ENCODE data around the gene SMARCAD1. TPM values are rescaled to one million over a fixed set of nuclear protein-coding genes. Genes with fewer than 3 reads are reported as not detected.

The SMARCAD1 gene, protein sequence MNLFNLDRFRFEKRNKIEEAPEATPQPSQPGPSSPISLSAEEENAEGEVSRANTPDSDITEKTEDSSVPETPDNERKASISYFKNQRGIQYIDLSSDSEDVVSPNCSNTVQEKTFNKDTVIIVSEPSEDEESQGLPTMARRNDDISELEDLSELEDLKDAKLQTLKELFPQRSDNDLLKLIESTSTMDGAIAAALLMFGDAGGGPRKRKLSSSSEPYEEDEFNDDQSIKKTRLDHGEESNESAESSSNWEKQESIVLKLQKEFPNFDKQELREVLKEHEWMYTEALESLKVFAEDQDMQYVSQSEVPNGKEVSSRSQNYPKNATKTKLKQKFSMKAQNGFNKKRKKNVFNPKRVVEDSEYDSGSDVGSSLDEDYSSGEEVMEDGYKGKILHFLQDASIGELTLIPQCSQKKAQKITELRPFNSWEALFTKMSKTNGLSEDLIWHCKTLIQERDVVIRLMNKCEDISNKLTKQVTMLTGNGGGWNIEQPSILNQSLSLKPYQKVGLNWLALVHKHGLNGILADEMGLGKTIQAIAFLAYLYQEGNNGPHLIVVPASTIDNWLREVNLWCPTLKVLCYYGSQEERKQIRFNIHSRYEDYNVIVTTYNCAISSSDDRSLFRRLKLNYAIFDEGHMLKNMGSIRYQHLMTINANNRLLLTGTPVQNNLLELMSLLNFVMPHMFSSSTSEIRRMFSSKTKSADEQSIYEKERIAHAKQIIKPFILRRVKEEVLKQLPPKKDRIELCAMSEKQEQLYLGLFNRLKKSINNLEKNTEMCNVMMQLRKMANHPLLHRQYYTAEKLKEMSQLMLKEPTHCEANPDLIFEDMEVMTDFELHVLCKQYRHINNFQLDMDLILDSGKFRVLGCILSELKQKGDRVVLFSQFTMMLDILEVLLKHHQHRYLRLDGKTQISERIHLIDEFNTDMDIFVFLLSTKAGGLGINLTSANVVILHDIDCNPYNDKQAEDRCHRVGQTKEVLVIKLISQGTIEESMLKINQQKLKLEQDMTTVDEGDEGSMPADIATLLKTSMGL
- total RNA-seq = 29.3 and 45.1 TPM in 2 replicates

DNA sequence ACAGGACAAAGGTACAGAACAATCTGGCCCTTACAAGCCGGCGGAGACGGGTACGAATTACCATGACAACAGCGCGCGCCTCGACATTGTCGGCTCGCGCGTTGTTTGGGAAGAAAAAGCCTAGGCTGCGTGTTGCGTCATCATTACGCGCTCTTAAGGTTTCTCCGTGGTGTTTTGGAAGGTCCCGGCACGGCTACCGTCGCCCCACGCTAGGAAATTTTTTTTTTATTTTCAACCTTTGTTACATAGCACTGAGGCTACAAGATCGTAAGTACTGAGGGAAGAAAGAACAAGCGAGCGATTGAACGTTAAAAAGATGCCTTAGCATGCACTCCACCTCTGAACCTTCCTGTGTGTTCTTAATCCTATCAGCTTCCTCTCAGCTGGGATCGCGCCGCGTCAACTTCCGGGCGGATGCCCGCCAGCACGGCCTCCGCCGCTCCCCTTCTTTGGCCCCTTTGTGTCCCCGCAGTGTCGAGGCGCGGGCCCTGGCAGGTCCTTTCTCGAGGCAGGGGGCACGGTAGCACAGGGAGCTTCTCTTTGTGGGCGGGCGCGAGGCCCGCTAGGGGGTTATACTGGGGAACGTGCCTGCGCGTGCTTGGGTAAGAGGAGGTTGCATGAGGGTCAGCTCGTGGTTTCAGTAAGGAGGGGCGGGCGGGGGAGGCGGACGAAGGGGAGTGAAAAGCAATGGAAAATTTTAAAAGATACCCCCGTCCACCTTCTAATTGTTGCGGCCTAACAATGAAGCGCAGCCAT, at the start of gene SMARCAD1:
TSS of gene SMARCAD1 (plus strand) at position 397 of the 756 bp plus-strand sequence. CDS start 530 bp downstream, outside the sequence.

Other genes with a start within 250 kb of the SMARCAD1 start
- not detected in 2 replicates for gene HPGDS, start 135.0 kb downstream of the SMARCAD1 start, total RNA-seq
- gene PDLIM5, start 244.1 kb downstream of the SMARCAD1 start, total RNA-seq = 75.5 and 105 TPM in 2 replicates

All from dermis lymphatic vessel endothelial cell (primary cell).